DOHH2 (cell line): ENCODE measurements around the gene OR2A12.
"Not testable (repeated sequence)": the region's sequence is repeated elsewhere in the genome, so short reads cannot be mapped to it uniquely, and the experiment has no call there.

Experiments
- CTCF ChIP-seq: fragments of 200-600 bp; sonication (generic); IDR thresholded peaks from one replicate; pipeline ENCODE4 v1.5.1; 2014; ENCODE audit warnings: antibody characterized with exemption, mild to moderate bottlenecking, low read depth, low read length; ENCODE audit not compliant: poor library complexity, severe bottlenecking
- EZH2phosphoT487 ChIP-seq: fragments of 200-600 bp; sonication (generic); IDR thresholded peaks from 2 replicates; pipeline ENCODE4 v1.6.1; 2017; ENCODE audit warnings: borderline replicate concordance, mild to moderate bottlenecking, antibody characterized with exemption, low read length, moderate library complexity, mixed read lengths

DNA sequence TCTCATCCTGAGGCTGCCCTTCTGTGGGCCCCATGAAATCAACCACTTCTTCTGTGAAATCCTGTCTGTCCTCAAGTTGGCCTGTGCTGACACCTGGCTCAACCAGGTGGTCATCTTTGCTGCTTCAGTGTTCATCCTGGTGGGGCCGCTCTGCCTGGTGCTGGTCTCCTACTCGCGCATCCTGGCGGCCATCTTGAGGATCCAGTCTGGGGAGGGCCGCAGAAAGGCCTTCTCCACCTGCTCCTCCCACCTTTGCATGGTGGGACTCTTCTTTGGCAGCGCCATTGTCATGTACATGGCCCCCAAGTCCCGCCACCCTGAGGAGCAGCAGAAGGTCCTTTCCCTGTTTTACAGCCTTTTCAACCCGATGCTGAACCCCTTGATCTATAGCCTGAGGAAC lies 35.2 kb upstream of the OR2A12 start:
- not testable (repeated sequence) for TF ChIP-seq CTCF, EZH2phosphoT487
